WTC11 (cell line): ENCODE measurements around the gene RNF149. TPM values are rescaled to one million over a fixed set of nuclear protein-coding genes. Genes with fewer than 3 reads are reported as not detected.
A peak's percentile ranks its signal among the peaks of the same experiment; 100 is the strongest.

Experiments
- ATAC-seq: fragments of 200-7000 bp; cut with Tn5 transposase; 2 replicates; pipeline ENCODE4 v1.10.0; 2021; ENCODE audit warnings: mild to moderate bottlenecking, moderate library complexity
- CTCF ChIA-PET: fragments of 300-600 bp; sonication (Branson Sonifier 250); formaldehyde crosslinking; loops from one replicate; lab custom pipeline; 2021; ENCODE audit warnings: antibody characterized with exemption; lab: Charles Lee
- POLR2A ChIA-PET: fragments of 350-600 bp; sonication (Branson Sonifier 250); formaldehyde crosslinking; loops from one replicate; lab custom pipeline; 2021; ENCODE audit warnings: antibody characterized with exemption; lab: Charles Lee
- DNase-seq: peaks from one replicate; pipeline ENCODE4 v3.0.0; 2021; ENCODE audit warnings: low spot score
- H3K27ac Mint-ChIP-seq: 2 replicates; pipeline ENCODE4 v1.8.0; 2021; ENCODE audit warnings: mixed read lengths
- H3K27me3 Mint-ChIP-seq: 2 replicates; pipeline ENCODE4 v1.8.0; 2021; ENCODE audit warnings: low read depth, mild to moderate bottlenecking, moderate library complexity, mixed read lengths
- H3K36me3 Mint-ChIP-seq: 2 replicates; pipeline ENCODE4 v1.8.0; 2021; ENCODE audit warnings: mixed read lengths
- H3K4me1 Mint-ChIP-seq: 2 replicates; pipeline ENCODE4 v1.8.0; 2022; ENCODE audit warnings: mixed read lengths
- H3K4me3 Mint-ChIP-seq: 2 replicates; pipeline ENCODE4 v1.8.0; 2021; ENCODE audit warnings: mild to moderate bottlenecking, moderate library complexity, mixed read lengths
- H3K9me3 Mint-ChIP-seq: 2 replicates; pipeline ENCODE4 v1.8.0; 2021; ENCODE audit warnings: mixed read lengths
- CREB1 ChIP-seq: sonication (generic); formaldehyde crosslinking; IDR thresholded peaks from 2 replicates; pipeline ENCODE4 v1.8.0; 2023; ENCODE audit warnings: mild to moderate bottlenecking, missing genetic modification reagents
- GABPB1 ChIP-seq: sonication (generic); formaldehyde crosslinking; IDR thresholded peaks from 2 replicates; pipeline ENCODE4 v1.8.1; 2023; ENCODE audit warnings: mild to moderate bottlenecking, missing genetic modification reagents
- GRHL2 ChIP-seq: fragments of 250-450 bp; sonication (Bioruptor Pico); IDR thresholded peaks from 2 replicates; pipeline ENCODE4 v1.8.0; 2022; ENCODE audit warnings: mild to moderate bottlenecking, moderate library complexity; ENCODE audit not compliant: insufficient replicate concordance, severe bottlenecking
- GTF2I ChIP-seq: fragments of 250-450 bp; sonication (Bioruptor Pico); conservative IDR thresholded peaks from 2 replicates; pipeline ENCODE4 v1.4.0; 2021; ENCODE audit warnings: mild to moderate bottlenecking
- JUN ChIP-seq: sonication (generic); formaldehyde crosslinking; IDR thresholded peaks from 2 replicates; pipeline ENCODE4 v1.8.0; 2023; ENCODE audit warnings: mild to moderate bottlenecking, missing genetic modification reagents
- SMAD4 ChIP-seq: sonication (generic); formaldehyde crosslinking; IDR thresholded peaks from 2 replicates; pipeline ENCODE4 v1.8.0; 2022; ENCODE audit warnings: mild to moderate bottlenecking, missing genetic modification reagents
- ZNF263 ChIP-seq: sonication (generic); formaldehyde crosslinking; IDR thresholded peaks from 2 replicates; pipeline ENCODE4 v1.8.1; 2022; ENCODE audit warnings: low read depth, mild to moderate bottlenecking, moderate library complexity, missing genetic modification reagents
- ZNF396 ChIP-seq: fragments of 250-450 bp; sonication (Bioruptor Pico); IDR thresholded peaks from 2 replicates; pipeline ENCODE4 v1.8.0; 2021; ENCODE audit warnings: mild to moderate bottlenecking, moderate library complexity, borderline replicate concordance
- total RNA-seq: library from RNA; stranded (reverse); gene quantifications from 3 replicates; pipeline ENCODE4 v1.2.3, GENCODE V29; 2021
- TF ChIP-seq, protein P1 (sequence below): sonication (generic); formaldehyde crosslinking; IDR thresholded peaks from 2 replicates; pipeline ENCODE4 v1.8.1; 2022; ENCODE audit warnings: missing genetic modification reagents, borderline replicate concordance
- TF ChIP-seq, protein P2 (sequence below): sonication (generic); formaldehyde crosslinking; IDR thresholded peaks from 2 replicates; pipeline ENCODE4 v1.8.1; 2023; ENCODE audit warnings: mild to moderate bottlenecking, moderate library complexity, missing genetic modification reagents
- TF ChIP-seq, protein P3 (sequence below): fragments of 250-450 bp; sonication (Bioruptor Pico); IDR thresholded peaks from 2 replicates; pipeline ENCODE4 v2.1.2; 2022; ENCODE audit warnings: mild to moderate bottlenecking, moderate library complexity
- TF ChIP-seq, protein P4 (sequence below): sonication (generic); formaldehyde crosslinking; IDR thresholded peaks from 2 replicates; pipeline ENCODE4 v1.8.0; 2023; ENCODE audit warnings: missing genetic modification reagents

The RNF149 gene
- total RNA-seq, 1 experiment from 2014 or later: 25.6 TPM

DNA sequence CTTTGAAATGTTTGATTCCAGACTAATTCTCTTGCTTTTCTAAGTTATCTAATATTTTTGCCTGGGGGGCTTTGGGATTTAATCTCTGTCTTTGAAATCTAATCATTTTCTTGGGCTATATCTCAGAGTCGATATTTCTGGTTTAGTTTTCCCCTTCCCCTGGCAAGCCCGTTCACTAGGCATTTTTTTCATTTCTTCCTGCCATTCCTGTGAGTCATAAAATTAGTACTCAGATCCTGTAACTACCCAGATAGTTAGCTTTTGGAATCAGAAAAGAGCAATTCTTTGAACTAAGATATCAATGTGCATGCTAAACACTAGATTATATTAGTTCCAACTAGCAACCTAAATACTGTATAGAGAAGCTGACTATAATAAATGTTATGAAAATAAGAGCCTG lies 29.4 kb upstream of the RNF149 start:
- DNase-seq (no peak), ATAC-seq (no peak)
- H3K9me3 Mint-ChIP-seq: peaks cover 9% of the 10 kb centered on the region
- TF ChIP-seq, protein P1, sequence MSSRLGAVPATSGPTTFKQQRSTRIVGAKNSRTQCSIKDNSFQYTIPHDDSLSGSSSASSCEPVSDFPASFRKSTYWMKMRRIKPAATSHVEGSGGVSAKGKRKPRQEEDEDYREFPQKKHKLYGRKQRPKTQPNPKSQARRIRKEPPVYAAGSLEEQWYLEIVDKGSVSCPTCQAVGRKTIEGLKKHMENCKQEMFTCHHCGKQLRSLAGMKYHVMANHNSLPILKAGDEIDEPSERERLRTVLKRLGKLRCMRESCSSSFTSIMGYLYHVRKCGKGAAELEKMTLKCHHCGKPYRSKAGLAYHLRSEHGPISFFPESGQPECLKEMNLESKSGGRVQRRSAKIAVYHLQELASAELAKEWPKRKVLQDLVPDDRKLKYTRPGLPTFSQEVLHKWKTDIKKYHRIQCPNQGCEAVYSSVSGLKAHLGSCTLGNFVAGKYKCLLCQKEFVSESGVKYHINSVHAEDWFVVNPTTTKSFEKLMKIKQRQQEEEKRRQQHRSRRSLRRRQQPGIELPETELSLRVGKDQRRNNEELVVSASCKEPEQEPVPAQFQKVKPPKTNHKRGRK (CRISPR knock-in tag): no peak
- TF ChIP-seq JUN (CRISPR knock-in tag) (no peak), CREB1 (CRISPR knock-in tag) (no peak)
- H3K27me3 Mint-ChIP-seq: peaks cover 18% of the 10 kb centered on the region
- no peak overlapping the region for H3K27ac Mint-ChIP-seq
- peaks cover 7% of the 10 kb centered on the region for H3K36me3 Mint-ChIP-seq
- H3K4me3 Mint-ChIP-seq: no peak overlapping the region
- ChIA-PET POLR2A (no interaction called here), CTCF (interaction anchor here (0.8 to 1.4 kb wide), 2 partner anchors 13 to 63 kb away, joined by 3 to 4 read pairs; no protein-coding TSS in a partner anchor)
- peaks cover 50% of the 10 kb centered on the region for H3K4me1 Mint-ChIP-seq

DNA sequence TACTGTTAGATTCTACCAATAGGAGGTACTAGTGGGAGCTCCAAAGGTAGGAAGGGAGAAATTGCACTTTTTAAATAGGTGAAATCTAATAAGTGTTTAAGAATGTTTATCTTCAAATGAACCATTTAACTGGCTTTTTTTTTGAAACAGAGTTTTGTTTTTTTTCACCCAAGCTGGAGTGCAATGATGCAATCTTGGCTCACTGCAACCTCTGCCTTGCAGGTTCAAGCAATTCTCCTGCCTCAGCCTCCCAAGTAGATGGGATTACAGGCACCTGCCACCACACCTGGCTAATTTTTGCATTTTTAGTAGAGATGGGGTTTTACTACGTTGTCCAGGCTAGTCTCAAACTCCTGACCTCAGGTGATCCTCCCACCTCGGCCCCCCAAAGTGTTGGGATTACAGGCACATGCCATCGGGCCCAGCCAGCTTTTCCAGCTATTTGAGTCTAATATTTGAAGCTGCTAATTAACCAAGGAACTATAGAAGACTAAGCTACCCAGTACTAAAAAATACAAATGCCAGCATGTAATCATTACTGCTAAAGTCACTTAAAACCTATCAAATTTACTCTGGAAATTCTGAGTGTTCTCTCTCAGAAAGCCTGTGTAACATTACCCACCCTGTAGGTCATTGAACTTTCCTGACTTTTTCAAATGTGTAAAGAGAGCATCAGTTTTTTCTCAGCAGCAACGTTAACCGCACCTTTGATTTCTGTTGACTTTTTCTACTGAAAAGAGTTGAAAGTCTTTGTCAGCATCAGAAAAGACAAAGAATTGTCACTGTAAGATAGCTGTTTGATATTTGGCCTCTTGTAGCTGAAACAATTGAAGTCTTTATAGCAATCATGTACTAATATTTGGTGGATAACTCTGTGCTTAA lies 24.6 kb upstream of the RNF149 start:
- POLR2A ChIA-PET: no interaction called here
- Mint-ChIP-seq H3K4me1 (peaks cover 7% of the 10 kb centered on the region), H3K27me3 (peaks cover 7% of the 10 kb centered on the region; the same call in 1 of the 2 replicates), H3K27ac (no peak overlapping the region), H3K9me3 (no peaks in the 10 kb centered on the region), H3K36me3 (no peaks in the 10 kb centered on the region), H3K4me3 (no peak overlapping the region)
- ATAC-seq (no peak), DNase-seq (no peak)
- TF ChIP-seq, protein P2, sequence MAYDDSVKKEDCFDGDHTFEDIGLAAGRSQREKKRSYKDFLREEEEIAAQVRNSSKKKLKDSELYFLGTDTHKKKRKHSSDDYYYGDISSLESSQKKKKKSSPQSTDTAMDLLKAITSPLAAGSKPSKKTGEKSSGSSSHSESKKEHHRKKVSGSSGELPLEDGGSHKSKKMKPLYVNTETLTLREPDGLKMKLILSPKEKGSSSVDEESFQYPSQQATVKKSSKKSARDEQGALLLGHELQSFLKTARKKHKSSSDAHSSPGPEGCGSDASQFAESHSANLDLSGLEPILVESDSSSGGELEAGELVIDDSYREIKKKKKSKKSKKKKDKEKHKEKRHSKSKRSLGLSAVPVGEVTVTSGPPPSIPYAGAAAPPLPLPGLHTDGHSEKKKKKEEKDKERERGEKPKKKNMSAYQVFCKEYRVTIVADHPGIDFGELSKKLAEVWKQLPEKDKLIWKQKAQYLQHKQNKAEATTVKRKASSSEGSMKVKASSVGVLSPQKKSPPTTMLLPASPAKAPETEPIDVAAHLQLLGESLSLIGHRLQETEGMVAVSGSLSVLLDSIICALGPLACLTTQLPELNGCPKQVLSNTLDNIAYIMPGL (CRISPR knock-in tag): no peak
- peak; percentile 49 for TF ChIP-seq GABPB1 (CRISPR knock-in tag)
- CTCF ChIA-PET: interaction anchor here (1.4 to 2.7 kb wide), 3 partner anchors 9 to 54 kb away, joined by 3 to 14 read pairs (median 9); partner anchors contain the start of gene CREG2

DNA sequence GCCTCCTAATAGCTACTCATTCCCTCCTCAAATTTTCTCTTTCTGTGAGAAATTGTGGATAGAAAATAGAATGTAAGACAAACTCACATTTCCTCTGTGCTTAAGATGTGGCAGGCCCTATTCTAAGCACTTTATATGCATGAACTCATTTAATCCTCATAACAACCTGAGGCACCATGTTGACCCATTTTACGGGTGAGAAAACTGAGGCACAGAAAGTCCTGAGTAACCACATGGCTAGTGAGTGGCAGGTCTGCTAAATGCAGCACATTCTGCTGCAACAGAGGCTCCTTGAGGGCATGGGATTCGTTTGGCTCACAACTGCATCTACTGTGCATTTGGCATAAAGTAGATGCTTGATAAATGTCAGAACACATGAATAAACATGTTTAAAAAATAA lies 22.7 kb upstream of the RNF149 start:
- TF ChIP-seq SMAD4 (no peak), GTF2I (0 out of 2 replicates have a peak, but pooled peaks have one; percentile 38), ZNF263 (CRISPR knock-in tag) (no peak), ZNF396 (CRISPR knock-in tag) (no peak), GRHL2 (no peak)
- TF ChIP-seq, protein P3, sequence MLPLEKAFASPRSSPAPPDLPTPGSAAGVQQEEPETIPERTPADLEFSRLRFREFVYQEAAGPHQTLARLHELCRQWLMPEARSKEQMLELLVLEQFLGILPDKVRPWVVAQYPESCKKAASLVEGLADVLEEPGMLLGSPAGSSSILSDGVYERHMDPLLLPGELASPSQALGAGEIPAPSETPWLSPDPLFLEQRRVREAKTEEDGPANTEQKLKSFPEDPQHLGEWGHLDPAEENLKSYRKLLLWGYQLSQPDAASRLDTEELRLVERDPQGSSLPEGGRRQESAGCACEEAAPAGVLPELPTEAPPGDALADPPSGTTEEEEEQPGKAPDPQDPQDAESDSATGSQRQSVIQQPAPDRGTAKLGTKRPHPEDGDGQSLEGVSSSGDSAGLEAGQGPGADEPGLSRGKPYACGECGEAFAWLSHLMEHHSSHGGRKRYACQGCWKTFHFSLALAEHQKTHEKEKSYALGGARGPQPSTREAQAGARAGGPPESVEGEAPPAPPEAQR (CRISPR knock-in tag): no peak
- TF ChIP-seq, protein P4, sequence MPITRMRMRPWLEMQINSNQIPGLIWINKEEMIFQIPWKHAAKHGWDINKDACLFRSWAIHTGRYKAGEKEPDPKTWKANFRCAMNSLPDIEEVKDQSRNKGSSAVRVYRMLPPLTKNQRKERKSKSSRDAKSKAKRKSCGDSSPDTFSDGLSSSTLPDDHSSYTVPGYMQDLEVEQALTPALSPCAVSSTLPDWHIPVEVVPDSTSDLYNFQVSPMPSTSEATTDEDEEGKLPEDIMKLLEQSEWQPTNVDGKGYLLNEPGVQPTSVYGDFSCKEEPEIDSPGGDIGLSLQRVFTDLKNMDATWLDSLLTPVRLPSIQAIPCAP: no peak
- Mint-ChIP-seq H3K36me3 (no peaks in the 10 kb centered on the region), H3K4me3 (no peak overlapping the region), H3K9me3 (no peaks in the 10 kb centered on the region), H3K27ac (no peak overlapping the region), H3K27me3 (no peaks in the 10 kb centered on the region), H3K4me1 (peaks cover 3% of the 10 kb centered on the region)
- POLR2A ChIA-PET: no interaction called here
- ATAC-seq (no peak), DNase-seq (no peak)
- CTCF ChIA-PET: interaction anchor here (1.5 to 3.3 kb wide), 3 partner anchors 10 to 395 kb away, joined by 3 to 27 read pairs (median 3); no protein-coding TSS in a partner anchor
